Peyer's patch (tissue), 4 donors: ENCODE results near the gene TMEM131L.

Experiments used
- CTCF ChIP-seq, 6 experiments: fragments of 450-650 bp in 4 of 6; fragments of 200-600 bp in 2 of 6; sonication (generic) in 1 of 6; IDR thresholded peaks; one replicate each; pipeline ENCODE4 v1.5.1; 2017 to 2019; ENCODE audit warnings: antibody characterized with exemption in 6 of 6, mild to moderate bottlenecking in 3 of 6, moderate library complexity in 1 of 6
- POLR2A ChIP-seq, 2 donors: fragments of 450-650 bp; IDR thresholded peaks; one replicate each; pipeline ENCODE4 v1.5.1; 2017; ENCODE audit warnings: antibody characterized with exemption in 2 of 2, mild to moderate bottlenecking in 2 of 2, moderate library complexity in 2 of 2

DNA sequence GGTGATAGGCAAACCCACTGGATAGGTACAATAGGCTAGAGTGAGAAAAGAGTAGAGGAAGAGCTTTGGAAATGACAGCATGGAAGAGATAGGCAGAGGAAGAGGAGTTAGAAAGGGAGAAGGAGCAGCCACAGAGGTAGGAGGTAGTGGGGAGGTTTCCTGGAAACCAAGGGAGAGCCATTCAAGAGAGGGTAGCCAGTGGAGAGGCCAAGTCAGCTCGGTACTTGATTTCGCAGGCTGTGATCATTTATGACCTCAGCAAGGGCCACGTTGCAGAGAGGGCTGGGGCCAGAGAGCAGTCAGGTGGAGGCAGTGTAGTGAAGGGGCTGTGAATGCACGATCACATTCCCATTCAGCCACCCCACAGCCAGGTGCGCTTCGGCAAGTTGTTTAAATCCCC lies 76.0 kb downstream of the TMEM131L start:
- TF ChIP-seq CTCF (IDR thresholded peaks at IDR 0.05) (no peak), POLR2A (IDR thresholded peaks at IDR 0.05) (no peak)
